HG02981 (cell line): ENCODE measurements around the gene AXL.
"Not testable (repeated sequence)": the region's sequence is repeated elsewhere in the genome, so short reads cannot be mapped to it uniquely, and the experiment has no call there.

Experiments used
- ATAC-seq: cut with Tn5 transposase; IDR thresholded peaks from one replicate; pipeline ENCODE4 v1.9.1; 2021; ENCODE audit warnings: mild to moderate bottlenecking, moderate library complexity; ENCODE audit not compliant: unreplicated experiment

Gene AXL

DNA sequence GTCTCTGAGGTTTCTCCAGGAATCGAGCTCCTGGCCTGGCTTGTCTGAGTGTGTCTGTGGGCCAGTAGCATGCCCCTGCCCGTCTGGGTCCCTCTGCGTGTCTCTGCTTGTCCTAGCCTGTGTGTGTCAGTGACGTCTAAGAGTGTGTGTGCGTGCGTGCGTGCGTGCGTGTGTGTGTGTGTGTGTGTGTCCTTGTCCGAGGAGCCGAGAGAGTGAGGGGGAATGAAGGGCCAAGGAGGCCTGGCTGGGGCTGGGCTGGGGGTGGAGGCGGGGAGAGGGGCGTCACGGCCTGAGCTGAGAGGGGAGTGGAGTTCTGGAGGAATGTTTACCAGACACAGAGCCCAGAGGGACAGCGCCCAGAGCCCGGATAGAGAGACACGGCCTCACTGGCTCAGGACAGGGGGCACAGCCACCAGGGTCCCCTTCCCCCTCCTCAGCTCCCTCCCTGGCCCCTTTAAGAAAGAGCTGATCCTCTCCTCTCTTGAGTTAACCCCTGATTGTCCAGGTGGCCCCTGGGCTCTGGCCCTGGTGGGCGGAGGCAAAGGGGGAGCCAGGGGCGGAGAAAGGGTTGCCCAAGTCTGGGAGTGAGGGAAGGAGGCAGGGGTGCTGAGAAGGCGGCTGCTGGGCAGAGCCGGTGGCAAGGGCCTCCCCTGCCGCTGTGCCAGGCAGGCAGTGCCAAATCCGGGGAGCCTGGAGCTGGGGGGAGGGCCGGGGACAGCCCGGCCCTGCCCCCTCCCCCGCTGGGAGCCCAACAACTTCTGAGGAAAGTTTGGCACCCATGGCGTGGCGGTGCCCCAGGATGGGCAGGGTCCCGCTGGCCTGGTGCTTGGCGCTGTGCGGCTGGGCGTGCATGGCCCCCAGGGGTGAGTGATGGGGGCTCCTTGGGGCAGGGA lies at the start of gene AXL:
TSS of gene AXL (plus strand) at position 609 of the 893 bp plus-strand sequence. CDS start at position 779, 170 bp downstream.
- ATAC-seq, result no peak

DNA sequence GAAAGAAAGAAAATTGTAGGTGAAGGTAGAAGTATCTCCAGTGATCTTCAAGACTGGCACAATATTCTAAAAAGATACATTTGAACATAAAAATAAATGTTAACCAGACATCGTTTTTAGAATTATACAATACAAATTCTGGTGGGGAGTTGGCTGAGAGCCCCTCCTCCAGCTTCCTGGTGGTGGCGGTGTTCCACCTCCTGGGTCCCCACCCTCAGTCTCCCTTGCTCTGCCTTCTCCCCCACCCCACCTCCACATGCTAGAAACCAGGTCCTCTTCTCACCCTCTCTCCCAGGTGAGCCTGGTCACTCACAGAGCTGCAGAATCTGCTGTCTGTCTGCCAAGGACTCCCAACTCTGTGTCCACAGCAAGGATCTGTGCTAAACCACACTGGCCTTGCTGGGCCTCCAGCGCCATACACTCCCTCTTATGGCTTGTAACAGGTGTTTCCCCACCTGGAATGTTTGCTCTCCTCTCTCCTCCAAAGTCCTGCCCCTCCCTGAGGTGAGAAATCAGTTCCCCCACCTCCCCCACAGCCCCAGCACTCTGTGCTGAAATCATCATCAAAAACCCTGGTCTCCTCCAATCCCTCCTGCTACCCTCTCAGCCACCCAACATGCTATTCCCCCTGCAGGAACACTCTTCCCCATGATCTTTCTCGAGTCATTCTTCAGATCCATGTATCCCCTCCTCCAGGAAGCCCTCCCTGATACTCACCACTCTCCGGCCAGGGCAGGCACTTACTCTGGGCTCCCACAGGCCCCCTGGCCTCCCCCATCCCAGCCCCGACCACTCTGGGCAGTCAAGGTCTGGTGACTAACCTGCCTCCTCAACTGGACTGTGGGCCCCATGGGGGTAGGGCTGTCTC lies 46.5 kb upstream of the AXL start:
- ATAC-seq, result no peak

DNA sequence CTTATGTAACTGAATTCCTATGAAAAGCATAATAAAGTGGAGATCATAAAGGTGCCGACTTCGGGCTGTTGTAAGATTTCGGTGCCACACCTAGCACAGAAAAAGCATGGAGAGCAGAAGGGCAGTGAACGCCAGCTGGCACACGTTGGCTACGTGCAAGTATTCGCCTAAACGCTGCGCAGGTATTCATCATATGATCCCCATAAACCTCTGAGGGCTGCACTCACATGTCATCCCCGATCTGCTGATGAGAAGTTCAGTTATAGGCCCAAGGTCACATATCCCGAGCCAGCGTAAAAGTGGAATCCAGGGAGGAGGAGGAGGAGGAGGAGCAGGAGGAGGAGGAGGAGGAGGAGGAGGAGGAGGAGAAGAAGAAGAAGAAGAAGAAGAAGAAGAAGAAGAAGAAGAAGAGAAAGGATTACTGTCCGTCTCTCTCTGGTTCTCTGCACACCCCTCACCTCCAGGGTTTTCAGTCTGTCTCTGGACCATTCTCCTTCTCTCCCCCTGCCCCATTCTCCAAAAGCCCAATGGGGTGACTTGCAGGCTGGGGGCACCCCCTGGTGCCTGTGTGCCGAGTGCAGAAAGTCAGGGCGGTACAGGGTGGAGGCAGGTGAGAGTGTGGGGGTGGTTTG lies 44.6 kb upstream of the AXL start:
- ATAC-seq, result no peak

DNA sequence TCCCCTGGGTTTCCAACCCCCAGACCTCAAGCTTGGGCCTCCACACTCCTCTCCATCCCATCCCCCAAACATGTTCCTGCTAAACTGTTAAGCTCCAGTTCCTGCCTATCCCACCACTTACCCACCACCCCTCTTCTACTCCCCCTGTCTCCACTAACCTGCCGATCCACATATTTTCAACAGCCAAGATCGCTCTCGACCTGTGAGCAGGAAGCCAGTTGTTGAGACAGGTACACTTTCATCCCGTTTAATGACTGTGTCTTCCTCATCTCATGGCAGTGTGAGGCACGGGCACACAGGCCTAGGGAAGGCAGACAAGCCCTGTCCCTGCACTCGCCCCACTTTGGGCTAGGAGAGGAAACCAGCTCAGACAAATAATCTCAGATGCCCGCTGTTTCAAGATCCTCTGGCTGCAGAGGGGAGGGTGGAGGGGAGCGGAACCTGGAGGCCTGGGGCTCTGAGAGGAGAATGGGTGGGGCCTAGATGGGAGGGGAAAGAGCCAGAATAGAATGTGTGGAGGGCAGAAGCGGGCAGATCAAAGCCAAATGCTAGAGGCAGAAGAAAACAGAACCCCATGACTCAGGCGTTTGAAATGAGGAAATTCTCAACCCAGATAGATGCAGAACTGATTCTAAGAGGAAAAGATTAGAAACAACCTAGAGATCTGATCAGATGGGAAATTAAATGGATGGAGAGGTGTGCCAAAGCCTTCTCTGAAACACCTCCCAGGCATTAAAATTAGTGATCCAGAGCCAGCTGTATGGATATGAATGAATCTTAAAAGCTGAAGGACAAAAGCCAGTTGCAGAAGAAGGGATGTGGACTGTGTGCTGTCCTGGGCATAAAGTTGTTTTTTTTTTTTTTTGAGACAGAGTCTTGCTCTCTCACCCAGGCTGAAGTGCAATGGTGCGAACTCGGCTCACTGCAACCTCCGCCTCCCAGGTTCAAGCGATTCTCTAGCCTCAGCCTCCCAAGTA lies 42.9 kb upstream of the AXL start:
- ATAC-seq, result no peak

DNA sequence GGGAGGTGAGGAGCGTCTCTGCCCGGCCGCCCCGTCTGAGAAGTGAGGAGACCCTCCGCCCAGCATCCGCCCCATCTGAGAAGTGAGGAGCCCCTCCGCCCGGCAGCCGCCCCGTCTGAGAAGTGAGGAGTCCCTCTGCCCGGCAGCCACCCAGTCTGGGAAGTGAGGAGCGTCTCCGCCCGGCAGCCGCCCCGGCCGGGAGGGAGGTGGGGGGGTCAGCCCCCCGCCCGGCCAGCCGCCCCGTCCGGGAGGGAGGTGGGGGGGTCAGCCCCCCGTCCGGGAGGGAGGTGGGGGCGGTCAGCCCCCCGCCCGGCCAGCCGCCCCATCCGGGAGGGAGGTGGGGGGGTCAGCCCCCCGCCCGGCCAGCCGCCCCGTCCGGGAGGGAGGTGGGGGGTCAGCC lies 38.9 kb upstream of the AXL start:
- not testable (repeated sequence) for ATAC-seq

DNA sequence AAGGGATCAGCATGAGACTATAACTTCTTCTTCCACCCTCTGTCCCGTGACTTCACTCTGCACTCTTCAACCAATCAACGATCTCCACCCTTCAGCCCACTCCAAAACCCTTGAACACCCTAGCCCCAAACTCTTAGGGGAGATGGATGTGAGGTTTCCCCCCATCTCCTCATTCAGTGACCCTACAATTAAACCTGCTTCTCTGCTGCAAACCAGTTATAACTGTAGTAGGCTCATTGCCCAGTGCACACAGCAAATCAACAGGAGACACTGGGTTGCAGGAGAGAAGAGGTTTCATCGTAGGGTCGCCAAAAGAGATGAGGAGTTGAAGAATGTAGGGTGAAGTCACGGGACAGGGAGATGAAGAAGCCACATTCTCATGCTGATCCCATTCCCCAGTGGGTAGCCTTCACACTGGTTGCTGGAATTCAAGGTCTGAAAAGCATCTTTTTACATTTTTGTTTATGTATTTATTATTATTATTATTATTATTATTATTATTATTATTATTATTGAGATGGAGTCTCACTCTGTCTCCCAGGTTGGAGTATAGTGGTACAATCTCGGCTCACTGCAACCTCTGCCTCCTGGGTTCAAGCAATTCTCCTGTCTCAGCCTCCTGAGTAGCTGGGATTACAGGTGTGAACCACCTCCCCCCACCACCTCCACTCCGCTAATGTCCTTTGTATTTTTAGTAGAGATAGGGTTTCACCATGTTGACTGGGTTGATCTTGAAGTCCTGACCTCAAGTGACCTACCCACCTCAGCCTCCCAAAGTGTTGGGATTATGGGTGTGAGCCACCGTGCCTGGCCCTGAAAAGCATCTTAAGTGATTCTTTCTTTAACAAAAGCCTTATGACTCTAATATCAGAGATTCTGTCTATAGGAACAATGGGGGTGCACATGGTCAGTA lies 31.8 kb upstream of the AXL start:
- ATAC-seq, result no peak

DNA sequence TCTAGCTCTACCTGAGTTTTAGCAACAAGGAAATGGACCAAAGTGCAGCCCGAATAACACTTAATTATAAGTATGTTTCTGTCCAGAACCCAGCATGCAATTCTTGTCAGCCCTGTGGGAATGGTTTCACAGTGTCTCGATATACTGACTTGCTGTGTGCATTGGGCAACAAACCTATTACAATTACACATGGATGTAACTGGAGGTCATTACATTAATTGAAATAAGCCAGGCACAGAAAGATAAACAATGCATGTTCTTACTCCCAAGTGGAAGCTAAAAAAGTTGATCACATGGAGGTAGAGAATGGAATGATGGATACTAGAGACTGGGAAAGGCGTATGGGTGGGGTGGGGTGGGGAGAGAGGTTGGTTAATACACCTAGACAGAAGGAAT lies 31.1 kb upstream of the AXL start:
- ATAC-seq, result no peak

DNA sequence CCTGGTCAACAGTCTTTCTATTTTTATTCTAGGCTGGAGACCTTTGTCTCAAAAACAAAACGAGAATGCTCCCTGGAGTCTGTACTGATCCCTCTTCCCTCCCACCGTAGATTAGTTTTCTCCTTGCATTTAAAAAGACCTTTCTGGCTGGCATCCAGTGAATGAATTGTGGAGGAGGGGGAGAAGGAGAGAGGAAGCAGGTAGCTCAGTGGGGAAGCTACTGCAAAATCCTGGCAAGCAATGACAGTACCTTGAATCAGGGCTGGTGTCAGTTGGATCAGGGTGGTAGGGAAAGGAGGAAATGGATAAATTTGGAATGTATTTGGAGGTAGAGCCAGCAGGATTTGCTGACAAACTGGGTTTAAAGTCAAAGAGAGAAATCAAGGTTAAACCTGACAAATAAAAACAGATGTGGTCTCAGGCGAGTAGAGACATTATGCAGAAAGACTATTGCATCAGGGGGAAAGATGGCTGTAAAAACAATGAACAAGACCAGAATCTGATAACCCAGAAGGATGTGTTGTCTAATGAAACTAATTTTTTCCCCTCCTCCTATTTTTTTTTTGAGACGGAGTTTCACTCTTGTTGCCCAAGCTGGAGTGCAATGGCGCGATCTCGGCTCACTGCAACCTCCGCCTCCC lies 29.5 kb upstream of the AXL start:
- ATAC-seq, result no peak

DNA sequence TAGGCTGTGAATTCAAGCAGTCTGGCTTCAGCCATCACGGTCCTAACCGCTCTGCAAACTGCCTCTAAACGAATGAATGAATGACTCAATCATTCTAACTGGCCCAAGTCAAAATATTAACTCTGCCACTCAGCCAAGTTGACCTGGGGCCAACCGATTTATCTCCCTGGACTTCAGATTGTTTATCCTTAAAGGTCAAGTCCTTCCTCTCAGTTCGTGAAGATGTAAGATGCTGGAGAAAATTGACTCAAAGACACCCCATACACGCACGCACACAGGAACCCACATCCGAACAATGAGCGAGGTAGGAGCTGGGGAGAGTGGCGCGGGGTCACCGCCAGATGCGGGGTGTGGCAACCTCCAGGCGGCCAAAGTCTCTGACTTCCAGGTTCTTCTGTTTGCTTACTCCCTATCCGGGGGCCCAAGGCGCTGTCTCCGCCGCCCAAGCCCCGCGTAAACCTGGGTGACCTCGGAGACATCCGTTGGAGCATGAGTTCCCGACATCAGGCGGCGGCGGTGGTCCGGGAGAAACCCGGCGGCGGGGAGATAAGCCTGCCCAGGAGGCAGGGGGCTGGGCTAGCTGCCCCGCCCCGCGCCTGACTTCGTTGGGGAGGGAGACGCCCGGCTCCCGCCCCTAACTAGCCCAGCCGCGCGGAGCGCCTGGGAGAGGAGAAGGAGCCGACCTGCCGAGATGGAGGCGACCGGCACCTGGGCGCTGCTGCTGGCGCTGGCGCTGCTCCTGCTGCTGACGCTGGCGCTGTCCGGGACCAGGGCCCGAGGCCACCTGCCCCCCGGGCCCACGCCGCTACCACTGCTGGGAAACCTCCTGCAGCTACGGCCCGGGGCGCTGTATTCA lies 26.2 kb upstream of the AXL start, which contains the start of gene CYP2S1:
TSS of gene CYP2S1 (plus strand) at position 646 of the 856 bp plus-strand sequence. CDS start at position 692, 46 bp downstream.
- ATAC-seq, result no peak

DNA sequence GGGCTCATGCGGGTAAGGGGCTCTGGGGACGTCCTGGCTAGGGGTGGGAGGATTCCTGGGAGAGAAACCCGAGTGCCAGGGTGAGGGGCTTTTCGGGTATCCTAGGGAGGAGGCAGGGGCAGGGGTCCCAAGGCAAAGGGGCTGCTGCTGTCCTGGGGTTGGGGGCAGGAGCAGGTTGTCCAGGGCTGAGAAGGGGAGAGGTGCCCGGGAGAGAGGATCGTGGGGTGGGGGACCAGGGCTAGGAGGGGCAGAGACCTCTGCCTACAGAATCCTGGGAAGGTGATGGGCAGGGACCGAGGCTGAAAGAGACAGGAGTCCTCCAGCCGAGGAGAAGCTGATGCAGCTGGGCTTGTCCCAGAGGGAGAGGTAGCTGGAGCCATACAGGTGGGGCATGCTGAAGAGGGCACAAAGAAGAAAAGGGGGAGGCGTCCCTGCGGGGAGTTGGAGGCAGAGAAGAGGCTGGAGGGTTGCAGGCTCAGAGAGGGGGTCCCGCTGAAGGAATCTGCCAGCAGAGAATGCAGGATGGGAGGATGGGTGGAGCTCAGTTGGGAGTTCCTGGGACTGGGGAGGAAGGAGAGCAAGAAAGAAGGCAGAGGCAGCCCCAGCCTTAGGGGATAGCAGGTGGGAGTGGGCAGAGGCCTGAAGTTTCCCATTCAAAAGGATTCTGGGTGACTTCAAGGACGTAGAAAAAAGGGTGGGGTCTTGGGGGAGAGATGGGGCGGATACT lies 25.4 kb upstream of the AXL start:
- ATAC-seq, result no peak

DNA sequence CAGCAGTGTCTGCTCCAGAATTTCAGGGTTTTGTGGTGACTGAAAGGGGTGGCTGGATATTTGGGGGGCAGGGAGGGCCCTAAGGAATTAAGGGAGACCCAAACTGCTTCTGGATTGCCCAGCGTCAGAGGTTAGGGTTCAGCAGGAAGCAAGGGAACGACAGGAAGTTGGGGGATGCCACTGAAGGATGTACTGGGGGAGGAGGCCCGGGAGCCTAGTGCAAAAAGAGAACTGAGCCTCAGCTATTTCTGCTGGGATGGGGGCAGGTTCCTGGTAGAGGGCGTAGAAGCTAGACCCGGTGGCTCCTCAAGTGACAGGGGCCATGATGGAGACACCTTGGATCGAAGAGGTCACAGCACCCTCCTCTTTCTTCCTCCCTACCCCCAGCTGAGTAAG lies 24.9 kb upstream of the AXL start:
- no peak for ATAC-seq

DNA sequence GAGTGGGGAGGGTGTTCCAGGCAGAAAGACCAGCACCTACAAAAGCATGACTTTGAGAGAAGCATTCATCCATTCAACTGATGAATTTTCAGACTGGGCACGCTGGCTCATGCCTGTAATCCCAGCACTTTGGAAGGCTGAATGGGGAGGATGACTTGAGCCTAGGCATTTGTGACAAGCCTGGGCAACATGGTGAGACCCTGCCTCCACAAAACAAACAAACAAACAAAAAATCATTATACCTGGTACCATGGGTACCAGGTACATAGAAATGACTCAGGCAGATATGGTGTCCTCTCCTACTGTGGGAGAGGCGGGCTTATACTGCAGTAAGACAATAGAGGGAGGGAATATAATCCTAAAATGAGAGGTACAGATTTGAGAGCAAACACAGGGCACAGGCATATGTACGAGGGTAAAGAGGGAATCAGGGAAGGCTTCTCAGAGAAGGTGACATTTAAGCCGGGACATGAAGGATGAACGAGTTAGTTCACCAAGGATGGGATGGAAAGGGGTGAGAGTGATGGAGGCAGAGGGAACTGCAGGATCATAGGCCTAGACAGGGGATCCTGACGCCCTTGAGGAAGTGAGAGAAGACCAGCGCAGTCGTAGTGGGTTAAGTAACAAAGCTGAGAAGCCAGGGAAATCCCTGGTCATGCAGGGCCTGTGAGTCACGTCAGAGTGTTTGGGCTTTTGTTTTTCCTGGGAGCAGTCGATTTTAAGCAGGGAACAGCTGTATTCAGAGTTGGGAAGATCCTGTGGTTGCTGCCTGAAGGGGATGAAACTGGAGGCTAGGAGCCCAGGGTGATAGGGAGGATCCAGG lies 23.1 kb upstream of the AXL start:
- ATAC-seq, result no peak

DNA sequence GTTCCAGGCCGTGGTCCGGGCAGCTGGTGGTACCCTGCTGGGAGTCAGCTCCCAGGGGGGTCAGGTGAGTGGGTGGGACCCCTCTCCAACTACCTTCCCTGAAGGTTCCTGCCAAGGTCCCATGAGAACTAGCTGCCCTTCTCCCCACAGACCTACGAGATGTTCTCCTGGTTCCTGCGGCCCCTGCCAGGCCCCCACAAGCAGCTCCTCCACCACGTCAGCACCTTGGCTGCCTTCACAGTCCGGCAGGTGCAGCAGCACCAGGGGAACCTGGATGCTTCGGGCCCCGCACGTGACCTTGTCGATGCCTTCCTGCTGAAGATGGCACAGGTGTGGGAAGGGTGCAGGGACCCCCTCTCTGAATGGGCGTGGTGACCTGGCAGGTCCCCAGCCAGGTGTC lies 20.5 kb upstream of the AXL start:
- no peak for ATAC-seq

DNA sequence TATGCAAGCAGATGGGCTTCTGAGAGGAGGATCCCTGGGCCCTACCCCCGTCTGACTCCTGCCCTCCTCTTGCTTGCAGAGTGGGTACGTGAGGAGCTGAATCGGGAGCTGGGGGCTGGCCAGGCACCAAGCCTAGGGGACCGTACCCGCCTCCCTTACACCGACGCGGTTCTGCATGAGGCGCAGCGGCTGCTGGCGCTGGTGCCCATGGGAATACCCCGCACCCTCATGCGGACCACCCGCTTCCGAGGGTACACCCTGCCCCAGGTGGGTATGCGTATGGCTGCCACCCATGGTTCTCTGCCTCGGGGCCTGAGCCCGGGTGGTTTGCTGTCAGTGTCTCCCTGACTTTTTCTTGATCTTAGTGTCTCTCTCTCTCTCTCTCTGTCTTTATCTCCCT lies 15.7 kb upstream of the AXL start:
- ATAC-seq, result no peak

DNA sequence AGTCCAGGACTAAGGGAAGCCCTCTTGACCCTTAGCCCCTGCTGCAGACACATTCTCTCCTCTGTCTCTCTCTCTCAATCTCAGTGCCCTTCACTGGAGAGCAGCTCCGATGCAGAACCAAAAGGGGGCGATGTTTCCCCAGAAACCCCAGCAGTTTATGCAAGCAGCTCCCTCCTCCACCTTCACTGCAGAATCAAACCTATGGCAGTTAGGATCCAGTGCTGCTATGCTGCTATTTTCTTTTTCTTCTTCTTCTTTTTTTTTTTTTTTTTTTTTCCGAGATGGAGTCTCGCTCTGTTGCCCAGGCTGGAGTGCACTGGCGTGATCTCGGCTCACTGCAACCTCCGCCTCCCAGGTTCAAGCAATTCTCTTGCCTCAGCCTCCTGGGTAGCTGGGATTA lies 14.7 kb upstream of the AXL start:
- not testable (repeated sequence) for ATAC-seq

DNA sequence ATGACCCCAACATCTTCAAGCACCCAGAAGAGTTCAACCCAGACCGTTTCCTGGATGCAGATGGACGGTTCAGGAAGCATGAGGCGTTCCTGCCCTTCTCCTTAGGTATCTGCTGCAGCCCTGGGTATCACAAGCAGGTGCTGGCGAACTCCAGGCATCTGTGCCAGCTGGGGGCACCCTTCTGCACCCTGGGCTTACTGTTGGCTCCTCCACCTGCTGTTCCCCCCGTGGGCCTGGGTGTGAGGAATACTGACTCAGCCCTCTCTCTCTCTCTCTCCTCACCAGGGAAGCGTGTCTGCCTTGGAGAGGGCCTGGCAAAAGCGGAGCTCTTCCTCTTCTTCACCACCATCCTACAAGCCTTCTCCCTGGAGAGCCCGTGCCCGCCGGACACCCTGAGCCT lies 13.0 kb upstream of the AXL start:
- ATAC-seq, result no peak
